NCI-H2171 (cell line): ENCODE results near the gene ATP2C2.
"Not testable (repeated sequence)": the region's sequence is repeated elsewhere in the genome, so short reads cannot be mapped to it uniquely, and the experiment has no call there.

ENCODE experiments used
- DNase-seq: peaks from one replicate; lab custom pipeline; 2025; lab: John Stamatoyannopoulos, UW

ATP2C2 gene

DNA sequence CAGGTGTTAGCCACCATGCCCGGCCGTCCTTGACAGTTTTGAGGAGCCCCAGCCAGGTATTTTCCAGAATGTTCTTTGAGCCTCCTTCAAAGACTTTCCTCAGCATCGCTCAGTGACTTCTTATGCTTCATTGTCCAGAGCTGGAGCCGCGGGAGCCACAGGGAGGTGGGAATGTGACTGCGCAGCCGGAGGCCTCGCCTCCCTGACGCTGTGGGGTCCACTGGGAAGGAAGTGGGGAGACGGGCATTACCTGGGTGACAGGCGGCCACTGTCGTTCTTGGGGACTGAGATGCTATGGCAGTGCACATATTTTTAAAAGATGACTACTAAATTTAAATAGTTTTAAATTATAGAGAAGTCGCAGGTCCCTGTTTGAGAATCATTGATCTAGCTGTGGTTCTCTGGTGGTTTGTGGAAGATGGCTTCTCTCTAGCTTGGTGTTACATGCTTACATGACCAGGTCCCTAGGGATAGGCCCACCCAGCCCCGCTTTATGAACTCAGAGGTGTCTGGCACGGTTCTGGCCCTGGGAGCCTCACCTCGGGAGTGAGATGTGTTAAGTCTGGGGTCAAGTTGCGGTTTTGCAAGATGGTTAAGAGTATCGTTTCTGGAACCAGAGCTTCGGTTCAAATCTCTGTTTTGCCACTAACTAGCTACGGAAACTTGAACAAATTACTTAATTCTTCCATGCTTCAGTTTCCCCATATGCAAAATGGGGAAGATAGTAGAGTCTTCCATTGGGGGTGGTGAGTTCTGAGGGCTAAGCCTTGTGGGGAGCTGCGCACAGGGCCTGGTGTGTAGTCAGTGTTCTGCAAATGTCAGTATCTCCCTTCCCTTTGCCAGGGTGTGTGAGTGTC is 53.0 kb downstream of the ATP2C2 start:
- no peak for DNase-seq

DNA sequence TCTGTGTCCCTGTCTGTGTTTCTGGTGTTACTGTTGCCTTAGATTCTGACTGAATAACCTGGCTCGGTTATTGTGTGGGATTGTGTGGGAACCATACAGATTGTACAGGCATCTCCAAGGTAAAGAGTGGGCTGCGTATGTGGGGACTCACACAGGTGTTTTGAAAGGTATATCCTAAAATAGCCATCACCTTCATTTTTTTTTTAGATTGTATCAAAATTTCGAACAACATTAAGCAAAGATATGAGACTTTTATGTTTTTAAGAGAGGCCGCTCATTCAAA is 53.5 kb downstream of the ATP2C2 start:
- no peak for DNase-seq

DNA sequence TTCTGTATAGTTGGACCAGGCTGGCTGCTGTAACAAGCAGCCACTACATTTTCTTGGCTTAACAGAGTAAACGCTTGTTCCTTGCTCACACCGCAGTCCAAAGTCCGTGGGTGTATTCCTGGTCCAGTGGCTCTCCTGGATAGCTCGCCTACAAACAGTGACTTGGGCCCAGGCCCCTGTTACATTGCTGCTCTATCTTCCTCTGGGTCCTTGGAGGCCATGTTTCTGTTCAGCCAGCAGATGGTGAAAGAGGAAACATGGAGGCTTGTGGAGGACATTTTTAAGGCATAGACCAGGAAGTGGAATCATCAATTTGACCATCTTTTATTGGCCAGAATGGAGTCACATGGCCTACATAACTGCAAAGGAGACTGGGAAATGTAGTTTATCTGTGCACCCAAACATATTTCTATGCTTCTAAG is 55.1 kb downstream of the ATP2C2 start:
- DNase-seq = peak; percentile 41

DNA sequence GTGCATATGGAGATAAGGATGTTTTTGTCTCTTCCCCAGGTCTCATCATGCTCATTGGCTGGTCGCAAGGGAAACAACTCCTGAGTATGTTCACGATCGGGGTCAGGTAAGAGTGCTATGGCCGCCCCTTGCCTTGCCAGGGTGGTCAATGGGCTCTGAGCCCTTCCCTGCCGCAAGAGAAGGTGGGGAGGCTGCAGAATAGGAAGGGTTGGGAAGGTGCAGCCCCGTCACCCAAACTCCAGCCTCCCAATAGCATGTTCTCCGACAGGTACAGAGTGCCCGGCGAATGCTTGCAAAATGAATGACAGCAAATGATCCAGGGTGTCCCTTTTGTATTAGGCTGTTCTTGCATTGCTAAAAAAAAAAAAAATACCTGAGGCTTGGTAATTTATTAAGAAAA is 57.4 kb downstream of the ATP2C2 start:
- DNase-seq = no peak

- DNase-seq = no peak
Measured at GRCh38 chr16:84426804-84427203, 58.5 kb downstream of the ATP2C2 start.

GRCh38 chr16:84427553-84427952 is 59.2 kb downstream of the ATP2C2 start:
- DNase-seq = no peak

GRCh38 chr16:84430860-84431259 is 62.5 kb downstream of the ATP2C2 start:
- DNase-seq = no peak

DNA sequence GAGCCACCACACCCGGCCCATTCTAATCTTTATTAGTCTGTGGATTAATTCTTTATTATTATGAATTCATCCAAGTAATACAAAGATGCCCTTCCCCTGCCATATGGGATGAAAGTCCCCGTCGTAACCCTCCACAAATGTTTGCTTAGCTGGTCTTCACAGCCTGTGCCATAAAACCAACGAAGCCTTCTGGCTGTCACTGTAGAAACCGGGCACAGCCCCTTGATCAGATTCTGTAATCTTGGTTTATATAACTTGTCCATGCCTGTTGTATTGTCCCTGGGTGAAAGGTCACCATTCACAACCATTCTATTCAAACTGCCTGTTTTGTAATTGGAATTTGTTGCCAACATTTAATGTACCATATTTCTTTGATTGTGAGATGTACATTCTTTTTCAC is 66.5 kb downstream of the ATP2C2 start:
- DNase-seq = no peak

- no peak for DNase-seq
Measured at GRCh38 chr16:84436196-84436595, 67.9 kb downstream of the ATP2C2 start.

- DNase-seq = peak; percentile 51
Measured at GRCh38 chr16:84438971-84439696, 70.8 kb downstream of the ATP2C2 start.

- DNase-seq = no peak
Measured at GRCh38 chr16:84442416-84443145, 74.2 kb downstream of the ATP2C2 start.

DNA sequence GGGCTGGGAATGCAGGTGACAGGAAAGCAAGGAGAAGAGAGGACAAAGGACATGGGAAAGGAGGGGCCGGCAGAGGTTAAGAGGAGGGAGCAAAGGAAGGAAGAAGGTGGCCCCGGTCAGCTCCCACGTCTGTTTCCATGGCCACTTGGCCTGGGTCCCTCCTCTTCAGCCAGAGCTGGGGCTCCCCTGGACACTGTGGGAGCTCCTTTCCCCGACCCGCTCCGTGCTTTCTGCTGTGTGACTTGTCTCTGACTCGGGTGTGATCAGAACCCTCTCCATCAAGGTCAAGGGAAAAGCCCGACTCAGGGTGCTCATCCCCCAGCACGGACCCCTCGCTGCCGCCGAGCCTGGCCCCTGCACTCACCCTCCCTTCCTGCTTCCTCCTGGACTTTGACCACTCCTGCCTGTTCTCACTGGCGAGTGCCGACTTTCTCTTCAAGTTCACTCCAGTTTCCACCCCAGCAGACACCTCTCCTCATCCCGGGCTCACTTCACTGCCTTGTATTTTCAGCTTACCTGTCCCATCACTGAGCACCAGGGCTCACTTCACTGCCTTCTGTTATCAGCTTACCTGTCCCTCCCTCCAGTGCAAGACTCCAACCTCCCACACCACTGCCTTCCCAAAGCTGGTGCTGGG is 74.9 kb downstream of the ATP2C2 start:
- no peak for DNase-seq

- no peak for DNase-seq
Measured at GRCh38 chr16:84444476-84444875, 76.1 kb downstream of the ATP2C2 start.

DNA sequence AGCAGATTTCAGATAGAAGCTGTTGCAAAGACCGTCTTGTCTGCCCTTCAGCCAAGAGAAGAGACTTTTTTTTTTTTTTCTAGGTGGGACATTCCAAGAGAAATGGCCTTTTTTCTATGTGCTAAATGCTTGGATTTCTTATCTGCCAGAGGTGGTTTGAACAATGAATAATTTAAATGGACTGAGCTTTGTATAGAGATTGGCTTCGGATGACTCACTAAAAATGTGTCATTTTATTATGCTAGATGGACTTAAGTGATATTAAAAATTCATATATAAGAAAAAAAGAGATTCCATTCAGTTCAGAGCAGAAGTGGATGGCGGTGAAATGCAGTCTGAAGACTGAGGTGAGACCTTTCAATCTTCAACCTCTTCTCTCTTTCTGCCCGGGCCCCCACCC is 77.7 kb downstream of the ATP2C2 start:
- DNase-seq = no peak

DNA sequence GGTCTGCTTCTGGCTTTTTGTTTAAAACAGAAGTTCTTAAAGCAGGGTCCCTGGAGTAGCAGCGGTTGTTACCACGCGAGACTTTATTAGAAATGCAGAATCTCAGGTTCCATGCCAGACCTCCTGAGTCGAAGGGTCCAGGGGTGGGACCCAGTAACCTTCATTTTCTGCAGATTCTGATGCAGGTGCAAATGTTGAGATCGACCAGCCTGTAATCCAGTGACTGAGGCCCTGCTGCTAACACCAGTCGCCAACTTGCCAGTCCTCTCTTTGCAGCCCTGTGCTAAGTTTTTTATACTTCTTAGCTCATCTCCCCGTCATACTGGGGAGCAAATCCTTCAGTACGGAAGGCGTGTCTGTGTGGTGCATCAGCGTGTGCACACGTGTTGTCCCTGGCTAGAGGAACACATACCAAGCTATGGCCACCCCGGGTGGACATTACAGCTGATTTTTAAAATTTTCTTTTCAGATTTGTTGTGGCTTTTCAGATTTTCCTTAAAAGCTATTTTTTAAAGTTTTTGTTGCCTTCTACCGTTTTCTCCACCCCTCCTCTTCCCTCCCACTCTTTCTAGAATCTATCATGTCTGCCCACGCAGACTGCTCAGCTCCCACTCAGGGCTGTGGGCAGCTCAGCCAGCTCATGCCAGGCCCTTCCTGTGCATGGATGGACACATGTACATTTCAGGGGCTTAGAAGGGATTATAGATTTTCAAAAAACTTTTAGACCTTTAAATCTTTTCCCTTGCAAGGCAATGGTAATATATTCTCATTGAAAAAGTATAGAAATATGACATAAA is 78.5 kb downstream of the ATP2C2 start:
- no peak for DNase-seq

DNA sequence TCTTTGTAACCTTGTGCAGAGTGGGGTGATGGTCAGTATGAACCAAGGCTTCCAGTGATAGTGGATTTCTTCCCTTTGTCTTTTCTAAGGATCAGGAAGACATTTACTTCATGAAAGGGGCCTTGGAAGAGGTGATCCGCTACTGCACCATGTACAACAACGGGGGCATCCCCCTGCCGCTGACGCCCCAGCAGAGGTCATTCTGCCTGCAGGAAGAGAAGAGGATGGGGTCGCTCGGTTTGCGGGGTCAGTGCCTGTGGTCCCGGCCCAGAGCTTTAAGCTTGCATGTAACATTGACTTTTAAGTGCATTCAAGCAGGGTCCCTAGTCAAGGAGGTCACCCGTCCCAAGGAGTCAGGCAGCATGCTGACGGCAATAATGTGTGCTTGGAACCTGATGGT is 80.1 kb downstream of the ATP2C2 start:
- no peak for DNase-seq

DNA sequence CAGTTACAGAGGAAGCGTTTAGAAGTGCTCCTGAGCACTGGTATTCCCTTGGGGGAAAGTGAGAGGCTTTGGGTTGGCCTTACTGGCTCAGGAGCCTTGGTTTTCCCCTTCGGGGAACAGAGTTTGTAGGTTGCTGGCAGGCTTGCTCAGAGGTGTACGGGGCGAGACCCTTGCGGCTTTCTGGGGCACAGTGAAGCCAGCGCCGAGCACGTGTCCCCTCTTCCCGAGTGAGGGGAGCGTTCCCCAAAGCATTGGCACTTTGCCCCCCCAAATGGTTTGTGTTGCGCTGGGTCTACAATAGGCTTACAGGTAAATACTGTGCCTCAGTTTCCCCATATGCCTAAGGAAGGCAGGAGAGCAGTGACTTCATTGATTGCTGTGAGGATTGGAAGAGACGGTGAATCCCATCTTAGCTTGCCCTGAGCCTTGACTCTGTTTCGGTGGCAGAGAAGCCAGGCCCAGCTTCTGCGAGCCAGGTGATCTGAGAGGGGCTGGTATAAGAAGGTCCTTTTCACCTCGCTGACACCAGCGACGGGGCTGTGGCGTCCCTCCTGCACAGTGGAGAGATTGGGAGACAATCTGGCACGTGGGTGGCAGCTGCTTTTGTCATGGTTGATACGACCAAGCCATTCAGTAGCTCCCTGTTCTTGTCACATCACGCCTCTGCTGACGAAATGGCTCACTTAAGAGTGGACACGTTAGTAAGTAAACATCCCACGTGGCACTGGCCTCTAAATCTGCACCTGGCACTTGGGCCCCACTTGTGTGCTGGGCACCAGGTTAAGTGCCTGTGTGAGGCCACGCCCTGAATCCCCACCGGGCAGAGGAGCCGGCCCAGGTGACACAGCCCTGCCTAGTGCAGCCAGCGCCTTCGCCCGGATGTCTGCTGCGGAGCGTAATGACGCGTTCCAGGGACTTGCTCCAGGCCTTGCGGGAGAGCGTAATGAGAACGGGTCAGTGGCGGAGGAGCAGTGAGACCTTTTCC is 81.1 kb downstream of the ATP2C2 start:
- DNase-seq = no peak

DNA sequence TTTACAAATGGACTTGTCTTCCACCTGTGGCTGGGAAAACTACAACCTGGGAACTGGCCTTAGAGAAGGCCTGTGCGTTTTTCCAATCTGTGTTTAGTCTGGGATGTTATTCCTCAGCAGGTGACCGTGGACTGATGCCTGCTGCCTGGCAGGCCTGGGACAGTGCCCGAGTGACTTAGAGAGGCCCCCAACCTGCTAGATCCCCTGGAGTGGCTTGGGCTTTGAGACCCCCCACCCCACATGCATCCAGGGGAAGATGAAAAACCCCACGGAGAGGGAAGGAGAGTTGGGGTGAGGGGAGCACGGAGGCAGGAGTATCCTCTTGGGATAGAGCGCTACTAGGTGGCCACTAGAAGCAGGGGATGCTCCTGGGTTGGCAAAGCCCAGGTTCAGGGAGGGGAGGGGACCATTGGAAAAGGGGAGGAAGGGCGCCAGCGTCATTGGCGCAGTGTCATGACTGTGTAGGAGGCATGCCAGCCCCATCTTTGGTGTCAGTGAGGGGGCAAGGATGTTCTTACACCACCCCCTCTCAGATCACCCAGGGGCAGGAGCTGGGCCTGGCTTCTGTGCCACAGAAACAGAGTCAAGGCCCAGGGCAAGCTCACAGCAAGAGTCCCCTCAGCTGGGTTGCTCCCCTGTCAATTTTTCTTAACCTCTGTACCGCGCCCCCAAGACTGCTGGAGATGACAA is 82.0 kb downstream of the ATP2C2 start:
- no peak for DNase-seq

GRCh38 chr16:84451010-84451676 is 82.8 kb downstream of the ATP2C2 start:
- DNase-seq = not testable (repeated sequence)
